K562 (cell line): ENCODE results near the gene SERINC3. TPM values are rescaled to one million over a fixed set of nuclear protein-coding genes. Genes with fewer than 3 reads are reported as not detected.

ENCODE experiments used
- ATAC-seq: fragments of 200-7000 bp; cut with Tn5 transposase; 3 replicates; pipeline ENCODE4 v1.9.1; 2020; ENCODE audit warnings: moderate library complexity
- BruUV-seq: library from RNA; stranded (reverse); fragments of 400-500 nt; replicated peaks from 2 replicates; lab custom pipeline; 2021; lab: Mats Ljungman, UMichigan
- CTCF ChIA-PET: fragments of 300-600 bp; formaldehyde crosslinking; extraction: SDS; loops from one replicate; lab custom pipeline; 2021; ENCODE audit warnings: low intra/inter-chr PET ratio; lab: Yijun Ruan, JAX
- POLR2A ChIA-PET: fragments of 300-600, 350-650 bp; sonication (Branson Sonifier 250); formaldehyde crosslinking; extraction: SDS; loops from one replicate; lab custom pipeline; 2021; ENCODE audit warnings: antibody characterized with exemption, inconsistent platforms; lab: Yijun Ruan, JAX
- DNase-seq, 4 experiments: peaks; one replicate each; pipeline versions ENCODE4 v3.0.0 to v3.0.0-alpha.2; 2011 to 2018; ENCODE audit warnings: low spot score in 3 of 4, mixed read lengths in 3 of 4; ENCODE audit errors: extremely low read depth in 1 of 4
- FAIRE-seq: peaks from 2 replicates; lab custom pipeline; 2011; peaks lifted over from hg19 to GRCh38; lab: Jason Lieb, UNC
- H2AFZ ChIP-seq: 2 replicates; pipeline ENCODE4 v1.6.0; 2011; ENCODE audit warnings: low read depth, low read length, control low read depth, inconsistent platforms
- H3K27ac ChIP-seq: fragments of 200-600 bp; 3 replicates; pipeline ENCODE4 v1.8.0; 2011; ENCODE audit warnings: low read depth, mild to moderate bottlenecking, control low read depth, inconsistent platforms, low read length, moderate library complexity, mixed read lengths; ENCODE audit errors: extremely low read depth
- H3K27me3 ChIP-seq, 2 experiments: fragments of 300-600 bp in 1 of 2; 2 replicates in 1 of 2; 3 replicates in 1 of 2; pipeline versions ENCODE4 v1.6.0 to v1.8.0; 2011; ENCODE audit warnings: inconsistent platforms in 2 of 2, low read length in 2 of 2, mild to moderate bottlenecking in 1 of 2, mixed read lengths in 1 of 2, moderate library complexity in 1 of 2; ENCODE audit not compliant: control insufficient read depth in 2 of 2, insufficient read depth in 2 of 2
- H3K36me3 ChIP-seq: fragments of 300-600 bp; 3 replicates; pipeline ENCODE4 v1.8.0; 2011; ENCODE audit warnings: mild to moderate bottlenecking, low read length, inconsistent platforms; ENCODE audit not compliant: control insufficient read depth, insufficient read depth
- H3K4me1 ChIP-seq, 2 experiments: fragments of 200-600 bp in 1 of 2; replicated peaks in 1 of 2; 2 replicates in 1 of 2; 3 replicates in 1 of 2; pipeline versions ENCODE4 v1.5.1 to v1.8.0; 2011; ENCODE audit warnings: inconsistent platforms in 2 of 2, low read length in 2 of 2, mild to moderate bottlenecking in 1 of 2, mixed read lengths in 1 of 2, moderate library complexity in 1 of 2; ENCODE audit not compliant: control insufficient read depth in 2 of 2, insufficient read depth in 2 of 2
- H3K4me2 ChIP-seq: 2 replicates; pipeline ENCODE4 v1.6.1; 2011; ENCODE audit warnings: low read length, control low read depth, inconsistent platforms, mixed read lengths; ENCODE audit not compliant: insufficient read depth
- H3K4me3 ChIP-seq: fragments of 200-600 bp; sonication (generic), shearing (Covaris generic); 2 replicates; pipeline ENCODE4 v1.5.1; 2016; ENCODE audit warnings: control low read depth, inconsistent platforms
- H3K79me2 ChIP-seq: fragments of 200-600 bp; 3 replicates; pipeline ENCODE4 v1.8.0; 2011; ENCODE audit warnings: low read length, inconsistent platforms; ENCODE audit not compliant: control insufficient read depth, insufficient read depth
- H3K9ac ChIP-seq, 2 experiments: 2 replicates each; pipeline versions ENCODE4 v1.6.0 to v1.6.1; 2011; ENCODE audit warnings: low read depth in 2 of 2, low read length in 2 of 2, control low read depth in 1 of 2, inconsistent platforms in 1 of 2, mild to moderate bottlenecking in 1 of 2, mixed read lengths in 1 of 2; ENCODE audit not compliant: insufficient read depth in 1 of 2
- H3K9me1 ChIP-seq: one replicate; pipeline ENCODE4 v1.6.0; 2011; ENCODE audit warnings: inconsistent platforms, mild to moderate bottlenecking, low read length, moderate library complexity; ENCODE audit not compliant: control insufficient read depth, insufficient read depth
- H3K9me3 ChIP-seq: replicated peaks from 2 replicates; pipeline ENCODE4 v1.5.1; 2011; ENCODE audit warnings: low read depth, low read length, inconsistent platforms; ENCODE audit not compliant: control insufficient read depth, insufficient read depth
- H4K20me1 ChIP-seq: replicated peaks from 2 replicates; pipeline ENCODE4 v1.6.1; 2011; ENCODE audit warnings: low read length, inconsistent platforms, mixed read lengths; ENCODE audit not compliant: control insufficient read depth, insufficient read depth
- CBFB ChIP-seq: sonication (generic); formaldehyde crosslinking; IDR thresholded peaks from 2 replicates; pipeline ENCODE4 v1.4.0; 2020; ENCODE audit warnings: mild to moderate bottlenecking, missing genetic modification reagents
- CREB3 ChIP-seq: fragments of 450-650 bp; conservative IDR thresholded peaks from 2 replicates; pipeline ENCODE4 v1.6.1; 2016; ENCODE audit warnings: missing genetic modification characterization, low read depth, mild to moderate bottlenecking, missing compliant biosample characterization, moderate library complexity
- CTBP1 ChIP-seq: fragments of 450-650 bp; IDR thresholded peaks from 2 replicates; pipeline ENCODE4 v1.6.1; 2016; ENCODE audit warnings: borderline replicate concordance
- EWSR1 ChIP-seq: fragments of 450-650 bp; IDR thresholded peaks from 2 replicates; pipeline ENCODE4 v1.6.1; 2018; ENCODE audit warnings: borderline replicate concordance, mild to moderate bottlenecking, low read depth, moderate library complexity; ENCODE audit not compliant: partially characterized antibody
- FOXJ3 ChIP-seq: sonication (generic); formaldehyde crosslinking; IDR thresholded peaks from 2 replicates; pipeline ENCODE4 v1.4.0; 2020; ENCODE audit warnings: mild to moderate bottlenecking, missing genetic modification reagents
- HMGXB4 ChIP-seq: sonication (generic); formaldehyde crosslinking; IDR thresholded peaks from 2 replicates; pipeline ENCODE4 v1.8.1; 2023; ENCODE audit warnings: mild to moderate bottlenecking, missing genetic modification reagents
- LCOR ChIP-seq: sonication (generic); formaldehyde crosslinking; IDR thresholded peaks from 2 replicates; pipeline ENCODE4 v1.8.0; 2022; ENCODE audit warnings: mild to moderate bottlenecking, missing genetic modification reagents
- LEF1 ChIP-seq: fragments of 450-650 bp; IDR thresholded peaks from 2 replicates; pipeline ENCODE4 v1.6.1; 2016; ENCODE audit warnings: mild to moderate bottlenecking
- POLR2H ChIP-seq: IDR thresholded peaks from 2 replicates; pipeline ENCODE4 v1.6.1; 2016; ENCODE audit warnings: missing genetic modification characterization, low read depth, mild to moderate bottlenecking, control low read depth, missing compliant biosample characterization, moderate library complexity
- PTTG1 ChIP-seq: fragments of 450-650 bp; IDR thresholded peaks from 2 replicates; pipeline ENCODE4 v1.6.1; 2016; ENCODE audit warnings: low read depth, mild to moderate bottlenecking, missing genetic modification characterization, missing compliant biosample characterization
- RERE ChIP-seq: sonication (generic); formaldehyde crosslinking; IDR thresholded peaks from 2 replicates; pipeline ENCODE4 v1.8.0; 2023; ENCODE audit warnings: missing genetic modification reagents, mild to moderate bottlenecking, borderline replicate concordance
- SMARCA5 ChIP-seq: fragments of 450-650 bp; IDR thresholded peaks from 2 replicates; pipeline ENCODE4 v1.6.1; 2016
- ZKSCAN8 ChIP-seq: fragments of 200-800 bp; sonication (Bioruptor generic); IDR thresholded peaks from 2 replicates; pipeline ENCODE4 v1.6.1; 2016; ENCODE audit warnings: missing genetic modification characterization, missing compliant biosample characterization
- ZNF12 ChIP-seq: sonication (generic); formaldehyde crosslinking; IDR thresholded peaks from 2 replicates; pipeline ENCODE4 v1.4.0; 2020; ENCODE audit warnings: mild to moderate bottlenecking, missing genetic modification reagents
- ZNF561 ChIP-seq: fragments of 450-650 bp; formaldehyde crosslinking; conservative IDR thresholded peaks from 2 replicates; pipeline ENCODE4 v1.4.0; 2020; ENCODE audit warnings: mild to moderate bottlenecking, moderate library complexity
- ZNF75A ChIP-seq: fragments of 450-650 bp; formaldehyde crosslinking; IDR thresholded peaks from 2 replicates; pipeline ENCODE4 v1.4.0; 2020; ENCODE audit warnings: mild to moderate bottlenecking
- WGBS: fragments of 100-300 bp; shearing (Covaris generic); methylation state at CpG from one replicate; pipeline ENCODE4 v1.1.6; 2016; ENCODE audit warnings: low coverage, mixed read lengths; ENCODE audit not compliant: insufficient coverage; ENCODE audit errors: missing lambda C conversion rate; 5-methylcytosine and 5-hydroxymethylcytosine counted together
- in situ Hi-C: fragments of 300-500 bp; cut with MboI; formaldehyde crosslinking; loops from 4 replicates; pipeline ENCODE4 v1.15.0; 2018; ENCODE audit warnings: inconsistent platforms, mixed read lengths
- intact Hi-C: fragments of 100-400 bp; cut with micrococcal nuclease; formaldehyde crosslinking; loops from 2 replicates; pipeline ENCODE4 v1.14.2; 2022
- polyA plus RNA-seq, 8 experiments: library from polyadenylated mRNA; depleted of rRNA in 4 of 8; stranded (reverse) in 5 of 8; unstranded in 3 of 8; fragments of >200 nt; fragmentation: Nextera tagmentation in 2 of 8; fragmentation: Illumina TruSeq in 1 of 8; extraction: Ambion mirVana in 2 of 8; extraction: Trizol in 1 of 8; gene quantifications; 2 replicates each; pipeline versions ENCODE4 v1.2.1 to v1.2.3, GENCODE V29; 2011 to 2014; ENCODE audit warnings: inconsistent platforms in 1 of 8, missing spikeins in 1 of 8
- total RNA-seq, 7 experiments: library from RNA; depleted of rRNA in 6 of 7; stranded (reverse); fragments of >200 nt in 6 of 7; fragmentation: Illumina TruSeq in 2 of 7; extraction: Trizol in 2 of 7; gene quantifications; 2 replicates each; pipeline versions ENCODE4 v1.2.1 to v1.2.3, GENCODE V29; 2011 to 2021; ENCODE audit warnings: low replicate concordance in 1 of 7

Gene SERINC3
- total and polyA plus RNA-seq, 9 of the 15 experiments (the other 6 are each of a cell fraction or from before 2014, with no cell fraction given), result 24.7 to 107 (median 48.8) TPM

DNA sequence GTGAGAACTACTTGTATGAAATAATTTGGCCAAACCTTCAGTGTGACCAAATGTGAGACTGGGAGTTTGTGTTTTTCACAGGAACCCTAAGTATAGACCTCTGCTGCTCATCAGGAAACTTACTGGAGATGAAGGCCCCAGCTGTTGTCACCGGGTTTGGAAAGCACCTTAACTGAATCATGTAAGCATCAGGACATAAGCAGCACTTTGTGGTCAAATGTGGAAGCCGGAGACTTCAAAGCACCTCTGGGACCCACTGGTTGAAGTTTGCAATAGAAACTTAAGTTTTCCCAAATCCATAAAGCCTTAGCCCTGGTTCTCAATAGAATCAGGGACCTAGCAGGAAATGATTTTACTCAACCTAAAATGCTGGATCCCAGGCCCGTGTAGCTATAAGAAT, 31.9 kb downstream of the SERINC3 start:
- CTCF ChIA-PET, result no interaction called here
- Histone ChIP-seq H3K9me3 (no peaks in the 10 kb centered on the region), H3K27ac (no peak overlapping the region), H4K20me1 (peaks cover 3% of the 10 kb centered on the region; the same call in 1 of the 2 replicates), H3K79me2 (no peaks in the 10 kb centered on the region), H3K4me3 (no peak overlapping the region), H3K4me1 (no peaks in the 10 kb centered on the region; a peak in 2 of 5 replicates), H3K36me3 (peaks cover 76% of the 10 kb centered on the region; the same call in 2 of the 3 replicates), H3K27me3 (no peaks in the 10 kb centered on the region), H3K9ac (no peak overlapping the region), H3K4me2 (no peak overlapping the region), H2AFZ (no peak overlapping the region), H3K9me1 (no peaks in the 10 kb centered on the region)
- POLR2A ChIA-PET, result interaction anchor here (0.8 to 0.9 kb wide), 2 partner anchors 24 to 31 kb away, joined by 3 to 4 read pairs; partner anchors contain the start of gene SERINC3
- ATAC-seq (no peak), FAIRE-seq (no peak), DNase-seq (no peak)
- in situ Hi-C loops (no loop called here), intact Hi-C loops (no loop called here)
- WGBS, result 71% methylated on average over 3 of the region's 3 CpGs
- no TSS peak for BruUV-seq
- TF ChIP-seq FOXJ3 (CRISPR knock-in tag) (no peak), HMGXB4 (CRISPR knock-in tag) (no peak), ZNF12 (CRISPR knock-in tag) (no peak), LEF1 (no peak), PTTG1 (no peak), CREB3 (tag) (no peak), ZKSCAN8 (CRISPR knock-in tag) (no peak), CBFB (no peak), POLR2H (tag) (no peak), RERE (no peak), ZNF75A (CRISPR knock-in tag) (no peak), CTBP1 (no peak), EWSR1 (no peak), SMARCA5 (no peak), LCOR (no peak), ZNF561 (CRISPR knock-in tag) (no peak)
